ENCODE measurements around the gene EMILIN1.

Gene EMILIN1

DNA sequence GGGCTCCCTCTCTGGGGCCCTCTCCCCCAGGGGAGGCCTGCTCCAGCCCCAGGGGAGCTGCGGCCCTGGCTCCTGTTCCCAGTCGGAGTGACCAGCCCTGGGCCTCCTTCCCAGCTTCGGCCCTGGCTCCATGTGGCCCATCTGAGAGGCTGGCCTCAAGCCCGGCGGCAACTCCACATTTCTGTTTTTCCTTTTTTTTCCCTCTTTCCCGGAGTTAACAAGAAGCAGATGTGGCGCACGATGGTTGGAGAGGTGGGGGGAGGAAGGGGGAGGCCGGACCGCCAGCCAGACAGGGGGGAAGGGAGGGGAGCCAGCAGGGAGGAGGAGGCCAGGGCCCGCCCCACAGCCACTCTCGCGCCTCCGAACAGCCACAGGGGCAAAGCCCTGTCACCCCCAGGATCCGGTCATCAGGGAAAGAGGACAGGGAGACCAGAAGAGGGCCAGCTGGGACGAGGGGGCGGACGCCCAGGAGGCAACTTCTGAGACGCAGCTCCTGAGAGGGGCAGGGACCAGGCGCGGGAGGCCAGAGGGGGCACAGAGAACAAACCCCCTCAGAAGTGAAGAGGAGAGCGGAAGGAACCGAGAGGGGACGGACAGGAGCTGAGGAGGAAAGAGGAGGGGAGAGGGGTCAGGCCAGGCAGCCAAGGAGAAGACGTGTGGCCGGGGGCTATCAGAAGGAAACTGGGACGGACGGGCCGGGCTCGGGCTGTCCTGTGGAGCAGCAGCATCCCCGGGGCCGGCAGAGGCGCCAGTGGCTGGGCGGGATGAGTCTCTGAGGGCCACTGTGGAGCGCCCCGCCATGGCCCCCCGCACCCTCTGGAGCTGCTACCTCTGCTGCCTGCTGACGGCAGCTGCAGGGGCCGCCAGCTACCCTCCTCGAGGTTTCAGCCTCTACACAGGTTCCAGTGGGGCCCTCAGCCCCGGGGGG is at the start of gene EMILIN1:
Gene EMILIN1, plus strand, starts transcription at position 349 of the 928 bp plus-strand sequence. Its CDS starts 451 bp downstream, at position 800.
- DNase-seq = no peak

GRCh38 chr2:27029051-27029450 is 49.4 kb upstream of the EMILIN1 start:
- DNase-seq = no peak

DNA sequence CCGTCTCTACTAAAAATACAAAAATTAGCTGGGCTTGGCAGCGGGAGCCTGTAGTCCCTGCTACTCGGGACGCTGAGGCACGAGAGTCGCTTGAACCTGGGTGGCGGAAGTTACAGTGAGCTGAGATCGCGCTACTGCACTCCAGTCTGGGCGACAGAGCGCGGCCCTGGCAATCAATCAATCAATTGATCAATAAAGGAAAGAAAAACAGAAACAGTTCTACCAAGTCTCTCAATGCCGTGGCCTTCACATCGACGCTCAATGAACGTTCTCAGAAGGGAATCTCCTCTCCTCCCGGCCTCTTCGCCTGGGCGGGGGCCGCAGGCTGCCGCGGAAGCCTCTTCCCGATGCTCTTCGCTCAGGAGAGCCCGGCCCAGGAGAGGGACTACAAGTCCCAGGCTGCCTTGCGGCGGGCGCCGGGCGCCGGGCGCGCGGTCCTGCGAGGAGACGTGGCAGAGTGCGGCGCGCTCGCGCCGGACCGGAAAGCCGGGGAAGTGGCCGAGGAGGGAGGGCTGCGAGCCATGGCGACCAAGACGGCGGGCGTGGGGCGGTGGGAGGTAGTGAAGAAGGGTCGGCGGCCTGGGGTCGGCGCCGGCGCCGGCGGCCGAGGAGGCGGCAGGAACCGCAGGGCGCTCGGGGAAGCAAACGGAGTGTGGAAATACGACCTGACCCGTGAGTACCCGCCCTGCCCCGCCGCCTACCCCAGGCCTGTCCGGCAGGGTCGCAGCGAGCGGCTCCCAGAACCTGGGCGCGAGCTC is 45.7 kb upstream of the EMILIN1 start, which contains the start of gene TMEM214:
Gene TMEM214, plus strand, starts transcription at position 471 of the 758 bp plus-strand sequence. Its CDS starts 51 bp downstream, at position 522.
- DNase-seq = peak; percentile 81 to 90

GRCh38 chr2:27033253-27033852 is 45.1 kb upstream of the EMILIN1 start:
- DNase-seq = no peak

GRCh38 chr2:27038012-27038411 is 40.4 kb upstream of the EMILIN1 start:
- no peak for DNase-seq

DNA sequence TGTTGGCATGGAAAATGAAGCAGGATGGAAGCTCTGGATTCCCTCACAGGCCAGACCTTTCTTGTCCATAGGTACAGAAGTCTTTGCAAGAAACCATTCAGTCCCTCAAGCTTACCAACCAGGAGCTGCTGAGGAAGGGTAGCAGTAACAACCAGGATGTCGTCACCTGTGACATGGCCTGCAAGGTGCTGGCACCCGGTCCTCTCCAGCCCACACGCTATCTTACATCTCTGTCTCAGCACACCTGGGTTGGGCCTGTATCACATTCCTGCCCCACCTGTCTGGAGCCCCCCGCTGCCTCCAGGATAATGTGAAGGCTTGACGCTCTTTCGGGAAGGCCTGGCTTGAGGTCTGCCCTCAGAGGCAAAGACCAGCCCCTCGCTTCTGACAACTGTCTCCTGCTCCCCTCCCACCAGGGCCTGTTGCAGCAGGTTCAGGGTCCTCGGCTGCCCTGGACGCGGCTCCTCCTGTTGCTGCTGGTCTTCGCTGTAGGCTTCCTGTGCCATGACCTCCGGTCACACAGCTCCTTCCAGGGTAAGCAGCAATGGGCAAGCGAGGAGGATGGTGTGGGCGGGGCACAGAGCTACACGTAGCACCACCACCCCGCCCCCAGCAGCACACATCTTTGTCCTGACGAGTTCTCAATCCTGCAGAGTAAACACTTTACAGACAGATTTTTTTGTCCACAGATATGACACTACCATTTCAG is 39.6 kb upstream of the EMILIN1 start:
- no peak for DNase-seq

DNA sequence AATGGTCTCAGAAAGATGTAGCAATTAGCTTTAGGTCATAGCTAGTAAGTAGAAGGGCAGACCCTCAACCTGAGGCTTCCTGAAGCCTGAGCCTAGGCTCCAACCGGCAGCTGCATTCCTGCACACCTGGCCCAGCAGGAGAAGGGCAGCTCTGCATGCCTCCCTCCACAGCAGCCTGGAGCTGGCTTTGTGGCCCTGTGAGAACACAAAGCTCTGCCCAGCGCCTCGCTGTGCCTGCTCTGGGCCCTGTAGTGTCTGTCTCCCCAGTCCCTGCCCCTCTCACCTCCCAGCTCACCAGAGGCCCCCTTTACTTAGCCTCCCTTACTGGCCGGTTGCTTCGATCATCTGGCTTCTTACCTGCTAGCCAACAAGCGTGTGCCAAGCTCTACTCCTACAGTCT is 39.0 kb upstream of the EMILIN1 start:
- DNase-seq = no peak

DNA sequence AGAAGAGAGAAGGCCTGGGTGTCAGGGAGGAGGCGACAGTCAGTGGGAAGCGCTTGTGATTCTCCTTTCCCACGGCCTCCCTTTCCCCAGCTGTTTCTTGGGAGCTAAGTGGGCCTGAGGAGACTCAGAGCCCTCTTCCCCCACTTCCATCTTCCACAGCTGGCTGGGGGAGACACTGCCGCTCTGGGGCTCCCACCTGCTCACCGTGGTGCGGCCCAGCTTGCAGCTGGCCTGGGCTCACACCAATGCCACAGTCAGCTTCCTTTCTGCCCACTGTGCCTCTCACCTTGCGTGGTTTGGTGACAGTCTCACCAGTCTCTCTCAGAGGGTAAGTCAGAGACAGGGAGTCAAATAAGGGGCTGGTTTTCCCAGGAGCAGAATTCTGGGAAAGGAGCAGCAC is 38.5 kb upstream of the EMILIN1 start:
- DNase-seq = no peak

- DNase-seq = no peak
Measured at GRCh38 chr2:27040282-27040681, 38.1 kb upstream of the EMILIN1 start.

DNA sequence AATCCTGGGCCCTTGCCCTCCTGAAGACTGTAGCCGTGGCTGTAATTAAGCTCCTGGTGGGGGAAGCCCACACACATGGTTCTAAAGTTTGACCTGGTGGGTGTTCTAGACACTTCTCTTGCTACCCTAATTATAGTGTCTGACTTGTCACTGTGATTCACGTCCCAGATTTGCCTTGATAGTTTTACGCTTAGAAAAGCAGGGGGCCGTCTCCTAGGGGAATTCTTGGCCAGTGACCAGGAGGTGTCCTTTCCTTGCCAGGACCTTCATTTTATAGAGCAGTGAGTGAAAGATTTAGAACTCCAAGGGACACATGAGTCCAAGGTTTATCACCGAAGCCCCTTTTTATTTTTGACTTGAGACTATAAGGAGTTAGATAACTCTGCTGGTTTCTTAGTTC is 36.7 kb upstream of the EMILIN1 start:
- no peak for DNase-seq

DNA sequence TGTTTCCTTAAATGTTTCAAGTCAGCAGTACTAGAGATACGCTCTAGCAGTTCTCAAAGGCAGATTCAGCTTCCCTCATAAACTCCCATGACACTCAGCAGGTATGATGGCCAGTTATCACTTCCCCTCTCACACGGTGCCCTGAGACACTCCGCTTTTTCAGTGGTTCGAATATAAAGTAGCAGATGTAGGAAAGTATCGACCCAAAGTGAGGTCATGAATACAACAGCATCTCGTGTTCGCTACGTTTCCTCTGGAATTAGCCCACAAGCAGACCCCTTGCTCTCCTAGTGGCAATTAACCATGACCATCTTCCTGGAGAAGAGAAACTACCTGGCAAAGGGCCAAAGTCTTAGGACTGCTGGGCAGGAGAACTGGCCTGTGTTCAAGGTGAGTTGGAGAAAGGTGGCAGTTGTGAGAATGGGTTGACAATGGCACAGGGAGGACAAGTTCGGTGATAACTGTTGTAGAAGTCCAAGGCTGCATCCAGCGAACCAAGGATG is 36.2 kb upstream of the EMILIN1 start:
- no peak for DNase-seq

- DNase-seq = no peak
Measured at GRCh38 chr2:27042985-27043634, 35.3 kb upstream of the EMILIN1 start.

DNA sequence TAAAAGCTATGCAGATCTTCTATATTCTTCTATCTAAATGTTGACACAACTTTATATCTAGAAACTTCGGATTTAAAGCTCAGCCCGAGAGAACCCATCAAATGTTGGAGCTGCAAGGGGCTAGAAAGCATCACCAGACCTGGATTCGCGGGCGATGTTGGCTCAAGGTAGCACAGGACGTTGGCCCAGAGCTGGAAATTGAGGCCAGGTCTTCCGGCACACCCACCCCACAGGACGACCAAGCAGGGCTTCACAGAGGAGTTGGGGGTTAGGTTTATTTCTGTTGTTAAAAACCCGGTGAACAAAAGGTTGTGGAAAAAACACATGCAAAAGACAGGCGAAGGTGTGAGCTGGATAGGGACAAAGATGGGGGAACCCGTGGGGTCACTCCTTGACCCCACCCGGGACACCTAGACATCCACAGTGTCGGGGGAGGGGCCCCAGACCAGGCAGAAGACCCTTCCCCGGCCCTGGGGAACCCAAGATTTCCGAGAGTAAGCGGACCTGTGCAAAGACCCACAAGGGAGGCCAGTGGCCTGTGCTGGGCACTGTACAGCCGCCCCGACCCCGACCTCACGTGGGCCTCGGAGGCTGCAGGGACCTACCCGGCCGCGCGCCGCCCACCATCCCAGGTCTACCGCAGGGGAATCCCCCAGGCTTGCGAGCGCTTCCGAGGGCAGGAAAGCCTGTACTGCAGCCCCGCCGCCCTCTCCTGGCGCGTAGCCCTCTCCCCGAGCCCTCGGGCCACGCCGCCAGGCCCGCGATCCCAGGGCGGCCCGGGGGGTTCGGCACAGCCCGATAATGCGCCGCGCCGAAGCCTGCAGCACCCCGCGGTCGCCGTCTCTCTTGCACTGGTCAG is 28.8 kb upstream of the EMILIN1 start:
- peak; percentile 41 to 47 for DNase-seq

GRCh38 chr2:27050281-27050995 is 28.0 kb upstream of the EMILIN1 start:
- peak; percentile 94 to 99 for DNase-seq

DNA sequence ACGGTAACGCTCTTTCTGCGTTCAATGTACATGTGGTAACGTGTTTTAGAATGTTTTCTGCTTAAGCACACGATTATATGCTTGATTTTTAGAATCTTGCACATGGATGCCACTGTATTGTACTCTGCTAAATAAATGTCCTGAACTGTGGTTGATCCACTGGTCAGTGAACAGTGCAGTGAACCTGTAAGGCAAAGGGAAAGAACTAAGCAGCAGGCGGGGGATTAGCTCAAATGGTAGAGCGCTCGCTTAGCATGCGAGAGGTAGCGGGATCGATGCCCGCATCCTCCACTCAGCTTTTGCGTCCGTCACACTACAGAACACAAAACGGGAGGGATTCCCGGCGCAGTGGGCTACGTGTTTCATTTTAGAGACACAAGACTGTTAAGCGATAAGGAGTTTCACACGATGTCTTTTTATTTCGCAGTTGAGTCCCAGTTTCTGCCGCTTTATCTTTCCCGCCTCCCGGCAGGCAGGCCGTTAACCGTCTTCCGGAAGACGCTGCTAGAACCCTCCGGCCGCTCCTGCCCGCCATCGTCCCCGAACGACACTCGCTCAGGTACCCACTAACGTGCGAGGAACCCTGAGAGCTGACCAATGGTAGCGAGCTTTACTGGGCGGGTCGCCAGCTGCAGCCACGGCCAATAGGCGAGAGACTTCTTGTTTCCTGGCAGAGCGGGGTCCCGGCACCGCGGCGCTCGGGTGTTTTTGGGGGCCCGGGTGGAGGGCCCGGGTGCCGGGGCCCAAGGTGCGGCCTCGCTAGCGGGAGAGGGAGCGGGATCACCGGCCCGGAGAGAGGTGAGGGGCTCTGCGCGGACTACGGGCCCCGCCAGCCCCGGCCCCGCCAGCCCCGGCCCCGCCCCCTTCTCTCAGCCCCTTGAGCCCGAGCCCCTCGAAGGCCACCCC is 27.2 kb upstream of the EMILIN1 start, which contains the start of gene AGBL5:
Gene AGBL5, plus strand, starts transcription at position 673 of the 906 bp plus-strand sequence. CDS start 1,291 bp downstream, outside the sequence.
- DNase-seq = peak; percentile 83 to 97

DNA sequence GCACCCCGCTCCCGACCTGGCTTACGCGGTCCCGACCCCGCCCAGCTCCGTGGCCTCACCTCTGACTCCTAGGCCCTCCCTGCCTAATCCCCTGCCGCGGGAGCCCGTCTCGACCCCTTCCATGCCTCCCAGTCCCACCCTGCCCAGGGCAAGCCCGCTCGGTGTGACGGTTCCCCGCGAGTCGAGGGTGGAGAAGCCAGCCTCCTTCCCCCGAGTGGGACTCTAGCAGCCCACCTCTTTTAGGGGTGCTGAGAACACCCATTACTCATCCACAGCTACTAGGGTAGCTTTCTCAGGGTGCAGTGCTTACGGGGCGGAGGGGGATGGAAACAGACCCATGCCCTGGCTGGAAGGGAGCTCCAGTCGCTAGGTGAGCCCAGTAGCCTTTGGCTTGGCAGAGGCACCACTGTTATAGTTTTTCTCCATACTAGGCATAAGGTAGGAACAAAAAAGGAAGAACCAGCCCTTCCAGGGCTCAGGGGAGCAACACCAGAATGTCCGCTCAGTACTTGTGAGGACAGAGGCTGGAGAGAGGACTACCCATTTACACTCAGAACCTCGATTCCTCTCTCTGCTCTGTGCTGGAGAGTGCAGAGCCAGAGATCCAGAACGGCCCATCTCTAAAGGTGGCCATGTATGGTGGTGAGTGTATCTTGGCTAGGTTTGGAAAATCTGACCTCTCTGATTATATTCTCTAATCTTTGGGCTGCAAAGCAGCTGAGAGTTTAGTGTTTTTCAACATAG is 26.3 kb upstream of the EMILIN1 start:
- no peak for DNase-seq

- DNase-seq = no peak
Measured at GRCh38 chr2:27053321-27053720, 25.1 kb upstream of the EMILIN1 start.

DNA sequence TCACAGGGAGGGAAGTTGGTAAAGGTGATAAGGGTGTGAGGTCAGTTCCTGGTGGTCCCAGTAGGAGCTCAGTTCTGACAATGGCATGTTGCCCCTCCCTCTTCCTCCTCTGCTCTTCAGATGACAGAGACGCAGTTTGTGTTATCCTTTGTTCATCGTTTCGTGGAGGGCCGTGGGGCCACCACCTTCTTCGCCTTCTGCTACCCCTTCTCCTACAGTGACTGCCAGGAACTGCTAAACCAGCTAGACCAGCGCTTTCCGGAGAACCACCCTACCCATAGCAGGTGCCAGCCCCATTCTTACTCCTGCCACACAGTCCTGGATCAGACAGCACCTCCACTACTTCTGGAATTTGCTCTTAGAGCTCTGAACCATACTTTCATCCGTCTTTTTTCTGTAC is 24.6 kb upstream of the EMILIN1 start:
- DNase-seq = no peak
